DOHH2 (cell line): Measurements from ENCODE around the gene WNT10A.
"Not testable (repeated sequence)": the region's sequence is repeated elsewhere in the genome, so short reads cannot be mapped to it uniquely, and the experiment has no call there.

Source experiments
- EZH2phosphoT487 ChIP-seq: fragments of 200-600 bp; sonication (generic); IDR thresholded peaks from 2 replicates; pipeline ENCODE4 v1.6.1; 2017; ENCODE audit warnings: borderline replicate concordance, mild to moderate bottlenecking, antibody characterized with exemption, low read length, moderate library complexity, mixed read lengths
- TF ChIP-seq, protein P1 (sequence below): fragments of 200-600 bp; sonication (generic); IDR thresholded peaks from one replicate; pipeline ENCODE4 v1.5.1; 2014; ENCODE audit warnings: antibody characterized with exemption, mild to moderate bottlenecking, low read depth, low read length; ENCODE audit not compliant: poor library complexity, severe bottlenecking

DNA sequence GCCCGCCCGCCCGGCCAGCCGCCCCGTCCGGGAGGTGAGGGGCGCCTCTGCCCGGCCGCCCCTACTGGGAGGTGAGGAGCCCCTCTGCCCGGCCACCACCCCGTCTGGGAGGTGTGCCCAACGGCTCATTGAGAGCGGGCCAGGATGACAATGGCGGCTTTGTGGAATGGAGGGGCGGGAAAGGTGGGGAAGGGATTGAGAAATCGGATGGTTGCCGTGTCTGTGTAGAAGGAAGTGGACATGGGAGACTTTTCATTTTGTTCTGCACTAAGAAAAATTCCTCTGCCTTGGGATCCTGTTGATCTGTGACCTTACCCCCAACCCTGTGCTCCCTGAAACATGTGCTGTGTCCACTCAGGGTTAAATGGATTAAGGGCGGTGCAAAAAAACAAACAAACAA is 33.7 kb upstream of the WNT10A start:
- TF ChIP-seq, protein P1, sequence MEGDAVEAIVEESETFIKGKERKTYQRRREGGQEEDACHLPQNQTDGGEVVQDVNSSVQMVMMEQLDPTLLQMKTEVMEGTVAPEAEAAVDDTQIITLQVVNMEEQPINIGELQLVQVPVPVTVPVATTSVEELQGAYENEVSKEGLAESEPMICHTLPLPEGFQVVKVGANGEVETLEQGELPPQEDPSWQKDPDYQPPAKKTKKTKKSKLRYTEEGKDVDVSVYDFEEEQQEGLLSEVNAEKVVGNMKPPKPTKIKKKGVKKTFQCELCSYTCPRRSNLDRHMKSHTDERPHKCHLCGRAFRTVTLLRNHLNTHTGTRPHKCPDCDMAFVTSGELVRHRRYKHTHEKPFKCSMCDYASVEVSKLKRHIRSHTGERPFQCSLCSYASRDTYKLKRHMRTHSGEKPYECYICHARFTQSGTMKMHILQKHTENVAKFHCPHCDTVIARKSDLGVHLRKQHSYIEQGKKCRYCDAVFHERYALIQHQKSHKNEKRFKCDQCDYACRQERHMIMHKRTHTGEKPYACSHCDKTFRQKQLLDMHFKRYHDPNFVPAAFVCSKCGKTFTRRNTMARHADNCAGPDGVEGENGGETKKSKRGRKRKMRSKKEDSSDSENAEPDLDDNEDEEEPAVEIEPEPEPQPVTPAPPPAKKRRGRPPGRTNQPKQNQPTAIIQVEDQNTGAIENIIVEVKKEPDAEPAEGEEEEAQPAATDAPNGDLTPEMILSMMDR: not testable (repeated sequence)
- TF ChIP-seq EZH2phosphoT487: not testable (repeated sequence)
